ENCODE measurements around the gene DPH6.

DNA sequence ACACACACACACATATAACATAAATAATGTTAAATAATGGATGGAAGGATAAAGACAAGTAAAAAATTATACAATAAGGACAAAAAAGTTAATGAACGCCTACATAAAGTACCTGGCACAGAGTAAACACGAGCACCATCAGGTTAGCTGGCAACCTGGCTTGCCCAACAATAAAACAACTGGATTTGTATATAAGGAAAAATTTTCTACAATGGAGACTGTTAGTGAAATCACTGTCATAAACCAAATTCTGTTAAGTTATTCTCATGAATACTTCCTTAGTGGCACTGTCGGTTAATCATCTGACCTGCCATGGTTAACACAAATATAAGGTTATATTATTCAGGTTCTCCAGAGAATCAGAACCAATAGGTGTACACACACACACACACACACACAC is 54.8 kb downstream of the DPH6 start:
- TF ChIP-seq POLR2A (IDR thresholded peaks at IDR 0.05; ENCODE audit: low read depth, low read length) (no peak), POLR2AphosphoS5 (IDR thresholded peaks at IDR 0.05; ENCODE audit: low read depth, low read length) (no peak)

All from GM12892 (cell line).